Natural killer cell treated with Interleukin-12 subunit alpha and Interleukin-12 subunit beta and Interleukin-15 and Interleukin-18, amount 100 ng/mL, for 72 hours (primary cell): ENCODE results near the gene GRAP. TPM values are rescaled to one million over a fixed set of nuclear protein-coding genes. Genes with fewer than 3 reads are reported as not detected.
"Not testable (repeated sequence)": the region's sequence is repeated elsewhere in the genome, so short reads cannot be mapped to it uniquely, and the experiment has no call there.

ENCODE experiments used
- ATAC-seq, 2 donors: fragments of 150-1000 bp; cut with Tn5 transposase in 1 of 2; sonication (Bioruptor Pico), chemical (Tn5 transposase) in 1 of 2; 2 replicates each; pipeline ENCODE4 v1.10.0; 2021
- DNase-seq: peaks from one replicate; pipeline ENCODE4 v3.0.0; 2022; ENCODE audit warnings: low spot score
- H3K27ac Mint-ChIP-seq, 2 donors: 1 replicate in 1 of 2; 2 replicates in 1 of 2; pipeline ENCODE4 v1.8.0; 2022; ENCODE audit warnings: mixed read lengths in 2 of 2, mild to moderate bottlenecking in 1 of 2, moderate library complexity in 1 of 2
- H3K27me3 Mint-ChIP-seq, 2 donors: 1 replicate in 1 of 2; 2 replicates in 1 of 2; pipeline ENCODE4 v1.8.0; 2022; ENCODE audit warnings: mixed read lengths in 2 of 2
- H3K36me3 Mint-ChIP-seq: one replicate; pipeline ENCODE4 v1.8.0; 2022; ENCODE audit warnings: mixed read lengths
- H3K4me1 Mint-ChIP-seq, 2 donors: 1 replicate in 1 of 2; 2 replicates in 1 of 2; pipeline ENCODE4 v1.8.0; 2022; ENCODE audit warnings: low read depth in 2 of 2, mixed read lengths in 2 of 2, mild to moderate bottlenecking in 1 of 2
- H3K4me3 Mint-ChIP-seq: one replicate; pipeline ENCODE4 v1.8.0; 2022; ENCODE audit warnings: mixed read lengths
- H3K9me3 Mint-ChIP-seq: 2 replicates; pipeline ENCODE4 v1.8.0; 2022; ENCODE audit warnings: mixed read lengths
- total RNA-seq, 2 donors: library from RNA; stranded (reverse); gene quantifications; one replicate each; pipeline ENCODE4 v1.2.3, GENCODE V29; 2022

GRAP gene
- 10 to 100 TPM in 1 of 2 donors, 1 to 10 TPM in 1; 8.2 to 15.9 TPM for total RNA-seq

DNA sequence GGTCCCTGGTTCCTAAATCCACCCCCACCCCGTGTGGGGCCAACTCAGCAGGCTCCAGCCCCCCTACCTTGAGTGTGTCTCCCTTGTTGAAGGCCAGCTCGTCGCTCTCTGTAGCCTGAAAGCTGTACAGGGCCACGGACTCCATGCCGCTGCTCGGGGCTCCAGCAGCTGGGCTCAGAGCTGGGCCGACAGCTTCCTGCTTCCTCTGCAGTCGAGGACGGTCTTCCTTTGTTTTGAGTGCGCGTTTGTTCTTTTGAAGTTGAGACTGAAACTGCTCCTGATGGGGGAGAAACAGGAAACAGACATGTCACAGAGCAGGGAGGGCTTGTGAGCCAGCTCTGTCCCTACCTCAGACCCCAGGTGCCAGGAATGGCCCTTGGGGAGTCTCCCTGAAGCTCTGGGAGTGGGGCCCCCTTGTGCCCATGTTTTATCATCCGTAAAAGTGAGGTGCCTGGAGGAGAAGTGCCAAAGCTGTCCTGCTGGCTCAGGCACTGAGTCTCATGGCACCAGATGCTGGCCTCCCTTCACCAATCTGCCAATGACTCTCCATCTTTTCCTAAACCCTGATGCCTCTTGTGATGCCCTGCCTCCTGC, at the start of gene GRAP:
GRAP (minus strand) TSS at position 176 of the 594 bp plus-strand sequence; CDS start at position 145, 31 bp downstream.
- not testable (repeated sequence) for H3K4me1 Mint-ChIP-seq, H3K4me3 Mint-ChIP-seq, H3K27me3 Mint-ChIP-seq, H3K27ac Mint-ChIP-seq, DNase-seq, H3K9me3 Mint-ChIP-seq, H3K36me3 Mint-ChIP-seq
- ATAC-seq: peak; percentile 71 to 77

DNA sequence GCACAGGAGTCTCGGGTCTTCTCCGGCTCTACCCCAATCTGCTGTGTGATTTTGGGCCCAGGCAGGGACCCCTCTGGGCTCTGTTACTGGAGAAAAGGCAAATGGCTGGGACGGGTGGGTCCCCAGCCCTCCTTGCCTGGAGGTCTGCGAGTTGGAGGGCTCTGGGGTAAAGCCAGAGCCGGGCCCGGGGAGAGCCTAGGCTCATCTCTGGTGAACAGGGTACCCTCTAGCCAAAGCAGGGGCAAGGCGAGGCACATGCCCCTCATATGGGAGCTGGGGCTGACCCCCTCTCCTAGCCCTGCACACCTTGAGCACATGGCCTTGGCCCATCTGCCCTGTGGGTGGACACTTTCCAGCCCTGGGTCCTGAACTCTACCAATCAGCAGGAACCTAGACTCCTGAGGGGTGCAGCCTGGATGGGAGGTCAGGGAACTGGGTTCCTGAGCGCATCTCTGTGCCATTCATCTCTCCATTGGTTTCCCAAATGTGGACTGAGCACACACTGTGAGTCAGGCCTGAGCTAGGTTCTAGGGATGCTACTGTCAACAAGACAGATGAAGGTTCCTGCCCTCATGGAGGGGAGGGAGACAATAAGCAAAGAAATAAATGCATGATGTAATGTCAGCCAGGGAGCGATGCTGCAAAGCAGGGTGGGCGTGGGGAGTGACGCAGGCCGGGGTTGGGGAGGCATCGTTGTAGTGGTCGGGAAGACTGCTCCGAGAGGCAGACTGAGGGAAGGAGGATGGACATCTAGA, 47.1 kb upstream of the GRAP start:
- H3K27me3 Mint-ChIP-seq, H3K4me3 Mint-ChIP-seq, H3K27ac Mint-ChIP-seq, DNase-seq, H3K36me3 Mint-ChIP-seq, H3K9me3 Mint-ChIP-seq, H3K4me1 Mint-ChIP-seq: not testable (repeated sequence)
- peak in 1 of 2 donors; percentile 11 for ATAC-seq

GRCh38 chr17:19092737-19093683, 46.3 kb upstream of the GRAP start:
- H3K4me1 Mint-ChIP-seq, DNase-seq, H3K4me3 Mint-ChIP-seq, H3K27ac Mint-ChIP-seq, H3K36me3 Mint-ChIP-seq, H3K9me3 Mint-ChIP-seq, ATAC-seq, H3K27me3 Mint-ChIP-seq: not testable (repeated sequence)

DNA sequence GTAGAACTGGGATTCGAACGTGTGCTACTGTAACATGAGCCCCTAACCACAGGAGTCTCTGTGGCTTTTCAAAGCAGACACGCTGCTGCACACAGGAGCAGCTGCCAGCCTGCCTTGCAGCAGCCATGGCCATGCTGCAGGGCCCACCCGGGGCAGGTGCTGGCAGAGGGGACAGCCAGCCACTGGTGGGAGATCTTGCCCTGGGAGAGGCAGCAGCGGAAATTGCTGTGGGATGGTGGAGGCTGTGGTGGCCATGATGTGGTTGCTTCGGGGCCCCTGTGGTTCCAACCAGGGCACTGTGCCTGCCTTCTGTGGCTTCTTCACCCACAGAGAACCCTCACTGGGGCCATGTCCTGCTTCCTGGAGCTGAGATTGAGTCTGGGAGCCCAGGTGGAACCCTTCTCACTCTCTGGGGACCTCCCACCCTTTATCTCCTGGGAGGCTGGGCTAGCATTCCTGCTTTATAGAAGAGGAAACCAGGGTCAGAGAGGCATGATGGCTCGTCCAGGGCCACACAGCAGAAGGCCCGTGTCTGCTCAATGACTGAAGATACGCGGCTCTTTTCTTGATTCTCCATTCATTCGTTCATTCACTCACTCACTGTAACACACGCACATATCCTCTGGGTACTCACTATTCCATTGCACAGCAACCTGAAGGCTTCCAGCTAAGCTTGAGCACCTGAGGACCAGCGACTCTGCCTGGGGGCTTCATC, 43.5 kb upstream of the GRAP start:
- DNase-seq, H3K4me3 Mint-ChIP-seq, H3K36me3 Mint-ChIP-seq, H3K27ac Mint-ChIP-seq, H3K27me3 Mint-ChIP-seq, H3K4me1 Mint-ChIP-seq, H3K9me3 Mint-ChIP-seq: not testable (repeated sequence)
- ATAC-seq: peak; percentile 50 to 59

- H3K36me3 Mint-ChIP-seq, H3K4me3 Mint-ChIP-seq, DNase-seq, H3K27ac Mint-ChIP-seq, H3K27me3 Mint-ChIP-seq, H3K4me1 Mint-ChIP-seq, H3K9me3 Mint-ChIP-seq: not testable (repeated sequence)
- peak; percentile 21 to 64 for ATAC-seq
Measured at GRCh38 chr17:19088804-19089685, 42.3 kb upstream of the GRAP start.

GRCh38 chr17:19077386-19077785, 30.6 kb upstream of the GRAP start:
- ATAC-seq: peak in 1 of 2 donors; percentile 11
- not testable (repeated sequence) for H3K4me3 Mint-ChIP-seq

DNA sequence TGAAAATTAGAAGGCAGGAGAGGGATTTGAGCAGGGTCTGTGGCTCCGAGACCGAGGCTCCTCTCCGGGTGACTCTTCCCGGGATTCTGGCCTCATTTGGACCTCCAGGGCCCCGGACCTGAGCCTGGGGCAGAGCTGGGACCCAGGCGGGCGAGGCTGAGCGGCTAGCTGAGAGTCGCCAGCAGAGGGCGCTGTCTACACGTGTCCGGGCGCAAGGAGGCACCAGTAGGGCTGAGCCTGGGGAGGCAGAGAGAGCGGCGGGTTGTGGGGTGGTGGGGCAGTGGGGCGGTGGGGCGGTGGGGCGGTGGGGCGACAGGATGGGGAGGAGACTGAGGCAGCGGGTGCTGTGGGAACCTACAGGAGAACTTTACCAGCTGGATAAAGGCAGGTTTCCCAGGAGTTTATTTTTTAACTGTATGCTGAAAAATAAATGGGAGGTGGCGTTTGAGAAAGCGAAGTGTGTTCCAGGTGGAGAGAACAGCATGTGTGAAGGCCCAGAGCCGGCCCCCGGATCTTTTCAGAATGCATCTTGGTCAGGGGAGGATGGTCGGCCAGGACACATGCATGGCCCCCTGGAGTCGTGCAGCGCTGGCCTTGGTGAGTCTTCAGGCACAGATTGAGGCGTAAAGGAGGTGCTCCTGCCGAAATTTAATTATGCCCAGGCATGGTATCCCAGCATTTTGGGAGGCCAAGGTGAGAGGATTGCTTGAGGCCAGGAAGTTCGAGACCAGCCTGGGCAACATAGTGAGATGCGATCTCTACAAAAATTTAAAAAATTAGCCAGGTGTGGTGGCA, 29.8 kb upstream of the GRAP start:
- H3K27ac Mint-ChIP-seq, H3K27me3 Mint-ChIP-seq, H3K36me3 Mint-ChIP-seq, H3K9me3 Mint-ChIP-seq, H3K4me1 Mint-ChIP-seq, H3K4me3 Mint-ChIP-seq, DNase-seq: not testable (repeated sequence)
- ATAC-seq: peak; percentile 92 to 94

More at GRCh38 chr17:19077386-19077785, 30.6 kb upstream of the GRAP start:
- not testable (repeated sequence) for H3K36me3 Mint-ChIP-seq, H3K9me3 Mint-ChIP-seq, H3K27me3 Mint-ChIP-seq, H3K27ac Mint-ChIP-seq, DNase-seq, H3K4me1 Mint-ChIP-seq

GRCh38 chr17:19070318-19071168, 23.8 kb upstream of the GRAP start:
- not testable (repeated sequence) for H3K36me3 Mint-ChIP-seq, H3K4me1 Mint-ChIP-seq, H3K9me3 Mint-ChIP-seq, H3K27ac Mint-ChIP-seq, H3K27me3 Mint-ChIP-seq, DNase-seq, H3K4me3 Mint-ChIP-seq
- peak; percentile 98 for ATAC-seq

DNA sequence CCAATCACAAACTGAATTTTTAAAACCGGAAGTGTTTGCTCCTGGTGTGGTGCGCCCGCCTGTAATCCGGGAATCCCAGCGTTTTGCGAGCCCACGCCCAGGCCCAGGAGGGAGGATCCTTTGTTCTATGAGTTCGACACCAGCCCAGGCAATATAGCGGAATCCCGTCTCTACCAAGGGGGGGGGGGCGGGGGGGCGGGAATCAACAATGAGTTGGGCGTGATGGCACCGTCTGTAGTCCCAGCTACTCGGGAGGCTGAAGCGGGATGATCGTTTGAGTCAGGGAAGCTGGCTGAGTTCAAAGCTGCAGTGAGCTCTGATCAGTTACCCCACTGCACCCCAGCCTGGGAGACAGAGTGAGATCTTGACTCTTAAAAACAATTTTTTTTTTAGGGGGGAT, 17.6 kb upstream of the GRAP start:
- H3K36me3 Mint-ChIP-seq, H3K27ac Mint-ChIP-seq, ATAC-seq, H3K4me1 Mint-ChIP-seq, H3K9me3 Mint-ChIP-seq, H3K27me3 Mint-ChIP-seq, DNase-seq: not testable (repeated sequence)
- peak overlapping the region; percentile 47 for H3K4me3 Mint-ChIP-seq

GRCh38 chr17:19063326-19063956, 16.7 kb upstream of the GRAP start:
- H3K4me1 Mint-ChIP-seq, H3K36me3 Mint-ChIP-seq, H3K4me3 Mint-ChIP-seq, H3K27me3 Mint-ChIP-seq, H3K9me3 Mint-ChIP-seq: not testable (repeated sequence)
- peak in 1 of 2 donors; percentile 37 for ATAC-seq
- peak; percentile 94 for DNase-seq
- H3K27ac Mint-ChIP-seq: peak overlapping the region; percentile 74 to 75

- ATAC-seq: peak; percentile 87 to 92
- not testable (repeated sequence) for DNase-seq, H3K9me3 Mint-ChIP-seq, H3K4me3 Mint-ChIP-seq, H3K27me3 Mint-ChIP-seq, H3K36me3 Mint-ChIP-seq, H3K4me1 Mint-ChIP-seq
- peak overlapping the region; percentile 74 to 75 for H3K27ac Mint-ChIP-seq
Measured at GRCh38 chr17:19062718-19063325, 16.1 kb upstream of the GRAP start.
